ENCODE data around the gene M1AP.

Gene M1AP

DNA sequence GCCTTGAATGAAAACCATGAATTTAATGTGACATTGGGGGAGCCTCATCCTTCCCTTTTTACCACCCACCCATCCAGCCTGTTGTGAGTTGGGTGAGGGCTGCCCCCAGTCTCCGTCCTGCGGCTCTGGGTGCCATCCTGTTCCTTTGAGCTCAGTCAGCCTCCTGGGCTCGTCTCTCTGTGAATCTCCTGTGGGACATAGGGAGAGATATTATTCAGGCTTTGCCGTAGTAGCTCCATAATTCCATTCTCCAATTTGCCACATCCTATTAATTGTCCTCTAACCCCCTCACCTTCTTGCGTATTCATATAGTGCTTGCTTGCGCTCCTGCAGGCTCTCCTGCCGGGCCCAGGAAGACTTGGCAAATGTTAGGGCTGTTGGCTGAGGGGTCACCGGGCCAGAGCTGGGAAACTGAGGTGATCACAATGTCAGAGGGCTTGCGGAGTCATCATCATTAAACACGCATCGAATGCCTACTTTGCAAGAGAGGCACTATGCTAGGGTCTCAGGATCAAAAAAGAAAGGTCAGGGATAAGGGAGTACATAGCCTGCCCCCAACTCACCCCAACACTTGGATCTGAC, 121.4 kb downstream of the M1AP start:
- TF ChIP-seq JUND (IDR thresholded peaks at IDR 0.05; ENCODE audit: low read depth), result no peak
- in situ Hi-C loops (cut with HindIII; ENCODE audit: low pct_unique_long_range_greater_than_20kb, low sequenced_read_pairs), result no loop called here
- DNase-seq (ENCODE audit: low read depth in 1 of 2, low spot score in 1 of 2), result no peak

DNA sequence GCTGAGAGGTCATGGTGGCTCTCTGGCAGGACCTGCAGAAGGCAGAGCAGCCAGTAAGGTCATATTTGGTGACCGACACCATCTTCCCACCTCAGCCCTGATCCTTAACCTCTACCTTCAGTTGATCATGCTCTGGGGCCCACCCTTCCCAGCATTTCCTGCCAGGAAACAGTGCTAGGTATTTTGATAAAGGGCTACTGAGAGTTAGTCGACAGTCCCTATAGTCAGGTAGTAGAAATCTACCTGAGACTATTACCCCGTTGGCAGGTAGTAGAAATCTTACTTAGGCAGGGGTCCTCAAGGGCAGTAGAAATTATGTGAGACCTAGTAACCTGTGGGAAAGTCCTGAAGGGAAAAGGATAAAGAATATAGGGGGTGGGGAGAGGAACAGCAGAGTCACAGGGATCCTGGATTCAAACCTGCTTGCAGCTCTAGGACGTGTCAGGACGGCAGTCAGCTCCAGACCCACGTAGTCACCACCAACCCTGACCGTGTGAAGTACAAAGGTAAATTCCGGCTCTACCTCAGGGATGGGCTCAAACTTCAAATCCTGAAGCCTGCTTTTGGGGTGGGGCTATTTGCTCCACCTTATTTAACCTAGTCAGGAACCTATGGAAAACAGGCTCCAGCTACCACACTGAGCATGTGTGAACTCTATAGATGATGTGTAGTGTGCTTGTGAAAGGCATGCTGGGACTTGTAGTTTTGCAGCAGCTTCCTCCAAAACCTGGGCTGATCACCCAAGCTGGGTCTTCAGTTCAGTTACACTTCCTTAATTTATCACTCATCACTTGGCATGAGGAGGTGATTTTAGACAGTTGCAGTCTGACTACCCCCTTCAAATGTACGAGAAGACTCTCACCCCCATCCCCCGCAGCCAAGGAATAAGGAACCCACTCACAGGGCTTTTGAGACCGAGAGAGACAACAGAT, 122.1 kb downstream of the M1AP start, which contains the start of gene DQX1:
Gene DQX1, minus strand, starts transcription at position 515 of the 932 bp plus-strand sequence. Its CDS starts 502 bp downstream, at position 13.
- in situ Hi-C loops (cut with HindIII; ENCODE audit: low pct_unique_long_range_greater_than_20kb, low sequenced_read_pairs), result no loop called here
- peak; percentile 70 to 86 for DNase-seq (ENCODE audit: low read depth in 1 of 2, low spot score in 1 of 2)

DNA sequence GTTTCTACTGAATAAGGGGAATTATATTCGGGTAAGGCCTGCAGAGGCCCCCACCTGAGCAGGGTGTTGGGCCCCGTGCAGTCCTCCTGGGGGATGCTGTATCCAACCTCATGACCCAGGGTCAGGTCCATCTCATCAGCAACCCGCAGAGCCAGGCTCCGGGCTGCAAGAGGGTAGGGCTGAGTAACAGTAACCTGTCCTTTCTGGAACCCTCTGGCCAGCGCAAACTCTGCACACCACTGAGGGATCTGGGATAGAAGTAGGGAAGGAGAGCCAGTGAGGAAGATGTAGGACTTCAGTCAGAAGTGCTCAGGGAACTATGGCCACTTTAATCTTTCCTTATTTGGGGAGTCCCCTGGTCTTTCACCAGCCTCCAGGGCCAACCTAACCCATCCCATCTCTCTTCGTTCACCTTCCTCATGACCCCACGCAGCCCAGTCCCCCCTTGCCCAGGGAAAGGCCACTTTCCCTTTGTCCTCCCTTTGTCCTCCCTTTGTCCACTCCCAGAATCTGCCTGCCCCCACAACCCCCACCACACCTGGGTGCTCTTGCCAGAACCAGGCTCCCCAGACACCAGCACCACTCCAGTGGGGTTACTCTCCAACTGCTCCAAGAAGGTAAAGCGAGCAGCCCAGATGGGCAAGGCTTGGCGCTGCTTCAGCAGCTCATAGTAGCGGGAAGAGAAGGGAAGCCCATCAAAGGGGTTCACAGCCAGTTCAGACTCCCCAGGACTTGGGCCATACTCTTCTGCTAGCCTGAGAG, 123.0 kb downstream of the M1AP start:
- in situ Hi-C loops (cut with HindIII; ENCODE audit: low pct_unique_long_range_greater_than_20kb, low sequenced_read_pairs), result no loop called here
- no peak for DNase-seq (ENCODE audit: low read depth in 1 of 2, low spot score in 1 of 2)

More for the DNA sequence above, 122.1 kb downstream of the M1AP start, which contains the start of gene DQX1:
- no peak for TF ChIP-seq JUND (IDR thresholded peaks at IDR 0.05; ENCODE audit: low read depth)

DNA sequence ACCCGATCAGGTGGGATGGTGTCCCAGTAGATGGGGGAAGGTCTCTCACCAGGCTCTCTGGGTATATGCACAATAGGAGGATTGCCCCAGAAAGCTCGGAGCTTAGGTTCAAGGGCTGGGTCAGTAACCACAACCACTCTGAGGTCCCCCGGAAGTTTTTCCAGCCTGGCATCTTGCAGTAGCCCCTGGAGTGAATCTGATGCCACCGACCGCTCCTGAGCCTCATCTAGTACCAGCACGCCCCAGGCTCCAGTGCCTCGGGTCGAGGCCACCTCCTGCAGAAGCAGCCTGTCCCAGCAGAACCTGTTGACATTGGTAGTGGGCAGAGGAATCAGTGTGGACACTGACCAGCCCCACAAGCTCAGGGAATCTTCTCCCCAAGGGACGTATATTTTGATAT, 124.1 kb downstream of the M1AP start:
- DNase-seq (ENCODE audit: low read depth in 1 of 2, low spot score in 1 of 2), result no peak
- TF ChIP-seq JUND (IDR thresholded peaks at IDR 0.05; ENCODE audit: low read depth), result no peak
- in situ Hi-C loops (cut with HindIII; ENCODE audit: low pct_unique_long_range_greater_than_20kb, low sequenced_read_pairs), result no loop called here

More for the DNA sequence above, 123.0 kb downstream of the M1AP start:
- no peak for TF ChIP-seq JUND (IDR thresholded peaks at IDR 0.05; ENCODE audit: low read depth)

DNA sequence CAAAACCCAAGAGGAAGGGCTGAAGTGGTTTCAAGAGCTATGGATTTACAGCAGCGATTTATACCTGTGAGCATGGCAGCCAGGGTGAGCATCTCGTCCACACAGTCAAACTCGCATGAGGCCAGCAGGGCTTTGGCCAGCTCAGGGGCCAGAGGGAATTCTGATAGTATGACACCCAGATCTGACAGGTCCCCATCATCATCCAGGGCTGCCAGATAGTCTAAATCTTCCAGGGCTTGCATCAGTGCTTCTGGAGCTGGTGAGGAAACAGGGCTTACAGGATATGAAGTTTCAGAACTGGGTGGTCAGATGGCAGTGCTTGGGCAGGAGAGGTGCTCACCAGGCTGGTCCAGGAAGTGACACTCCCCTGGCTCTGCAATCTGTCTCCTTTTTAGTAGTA, 125.6 kb downstream of the M1AP start:
- no peak for TF ChIP-seq JUND (IDR thresholded peaks at IDR 0.05; ENCODE audit: low read depth)
- DNase-seq (ENCODE audit: low read depth in 1 of 2, low spot score in 1 of 2), result no peak
- in situ Hi-C loops (cut with HindIII; ENCODE audit: low pct_unique_long_range_greater_than_20kb, low sequenced_read_pairs), result no loop called here

DNA sequence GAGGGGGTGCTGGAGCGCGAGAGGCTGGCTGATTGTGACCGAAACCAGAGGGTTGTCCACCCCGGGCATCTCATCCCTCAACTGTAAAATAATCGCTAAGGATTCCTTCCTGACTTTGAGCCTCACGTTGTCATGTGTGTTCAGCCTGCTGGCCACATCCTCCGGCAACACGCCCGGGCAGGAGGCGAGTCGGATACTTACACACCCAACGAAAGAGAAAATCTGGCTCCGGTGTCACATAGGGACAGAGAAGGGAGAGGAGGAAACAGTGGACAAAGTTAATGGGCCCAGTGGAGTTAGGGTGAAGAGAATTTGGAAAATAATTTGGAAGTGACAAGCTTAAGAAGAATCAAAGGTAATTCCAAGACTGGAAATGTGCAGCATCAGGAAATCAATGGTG, 131.5 kb downstream of the M1AP start:
- no peak for DNase-seq (ENCODE audit: low read depth in 1 of 2, low spot score in 1 of 2)
- in situ Hi-C loops (cut with HindIII; ENCODE audit: low pct_unique_long_range_greater_than_20kb, low sequenced_read_pairs), result no loop called here
- TF ChIP-seq JUND (IDR thresholded peaks at IDR 0.05; ENCODE audit: low read depth), result no peak

DNA sequence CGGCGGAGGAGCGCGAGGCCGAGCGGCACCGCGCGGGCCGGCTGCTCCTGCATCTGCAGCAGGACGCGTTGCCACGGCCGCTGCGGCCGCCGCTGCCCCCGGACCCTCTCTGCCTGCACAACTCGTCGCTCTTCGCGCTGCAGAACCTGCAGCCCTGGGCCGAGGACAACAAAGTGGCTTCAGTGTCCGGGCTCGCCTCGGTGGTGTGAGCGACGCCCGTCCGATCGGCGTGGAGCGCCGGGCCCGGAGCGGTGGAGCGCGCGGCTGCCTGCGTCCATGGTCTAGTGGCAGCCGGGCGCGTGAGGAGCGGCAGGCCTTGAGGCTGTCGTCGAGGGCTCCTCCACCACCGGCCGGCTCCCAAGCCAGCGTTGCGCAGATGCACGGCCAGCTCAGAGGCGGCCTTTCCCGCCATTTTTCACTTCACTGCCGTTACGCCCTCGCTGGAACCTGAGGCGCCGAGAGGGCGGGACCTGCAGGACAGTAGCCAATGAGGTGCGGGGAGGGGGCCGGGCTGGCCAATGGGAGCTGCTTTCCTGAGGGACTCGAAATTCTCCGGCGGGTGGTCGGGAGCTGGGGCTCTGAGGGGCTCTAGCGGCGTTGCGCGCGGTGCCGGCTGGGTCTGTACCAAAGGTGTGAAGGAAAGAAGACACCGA, 132.0 kb downstream of the M1AP start:
- TF ChIP-seq JUND (IDR thresholded peaks at IDR 0.05; ENCODE audit: low read depth), result no peak
- DNase-seq (ENCODE audit: low read depth in 1 of 2, low spot score in 1 of 2), result no peak
- in situ Hi-C loops (cut with HindIII; ENCODE audit: low pct_unique_long_range_greater_than_20kb, low sequenced_read_pairs), result no loop called here

DNA sequence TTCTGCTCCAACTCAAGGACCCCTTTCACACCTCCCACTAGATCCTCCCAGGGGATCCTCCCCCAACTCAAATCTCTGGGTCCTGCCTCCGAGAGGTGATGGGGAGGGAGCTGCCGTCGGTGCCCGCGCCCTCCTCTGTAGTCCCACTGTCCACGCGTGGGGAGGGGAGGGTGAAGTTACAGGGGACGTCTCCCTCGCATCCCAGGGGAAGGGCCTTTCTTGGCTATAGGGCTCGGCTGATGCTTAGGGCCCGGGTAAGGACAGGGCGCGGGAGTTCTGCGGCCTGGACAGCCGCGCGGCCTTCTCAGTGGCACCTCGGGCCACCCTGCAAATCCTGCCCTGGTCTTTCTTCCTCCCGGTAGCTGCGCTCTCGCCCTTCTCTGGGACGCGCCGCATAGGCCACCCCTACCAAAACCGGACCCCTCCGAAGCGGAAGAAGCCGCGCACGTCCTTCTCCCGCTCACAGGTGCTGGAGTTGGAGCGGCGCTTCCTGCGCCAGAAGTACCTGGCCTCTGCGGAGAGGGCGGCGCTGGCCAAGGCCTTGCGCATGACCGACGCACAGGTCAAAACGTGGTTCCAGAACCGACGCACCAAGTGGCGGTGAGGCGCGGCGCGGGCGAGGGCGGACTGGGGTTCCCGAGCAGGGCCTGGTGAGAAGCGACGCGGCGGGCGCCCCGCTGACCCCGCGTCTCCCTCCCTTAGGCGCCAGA, 132.7 kb downstream of the M1AP start:
- DNase-seq (ENCODE audit: low read depth in 1 of 2, low spot score in 1 of 2), result no peak
- in situ Hi-C loops (cut with HindIII; ENCODE audit: low pct_unique_long_range_greater_than_20kb, low sequenced_read_pairs), result no loop called here
- TF ChIP-seq JUND (IDR thresholded peaks at IDR 0.05; ENCODE audit: low read depth), result no peak

DNA sequence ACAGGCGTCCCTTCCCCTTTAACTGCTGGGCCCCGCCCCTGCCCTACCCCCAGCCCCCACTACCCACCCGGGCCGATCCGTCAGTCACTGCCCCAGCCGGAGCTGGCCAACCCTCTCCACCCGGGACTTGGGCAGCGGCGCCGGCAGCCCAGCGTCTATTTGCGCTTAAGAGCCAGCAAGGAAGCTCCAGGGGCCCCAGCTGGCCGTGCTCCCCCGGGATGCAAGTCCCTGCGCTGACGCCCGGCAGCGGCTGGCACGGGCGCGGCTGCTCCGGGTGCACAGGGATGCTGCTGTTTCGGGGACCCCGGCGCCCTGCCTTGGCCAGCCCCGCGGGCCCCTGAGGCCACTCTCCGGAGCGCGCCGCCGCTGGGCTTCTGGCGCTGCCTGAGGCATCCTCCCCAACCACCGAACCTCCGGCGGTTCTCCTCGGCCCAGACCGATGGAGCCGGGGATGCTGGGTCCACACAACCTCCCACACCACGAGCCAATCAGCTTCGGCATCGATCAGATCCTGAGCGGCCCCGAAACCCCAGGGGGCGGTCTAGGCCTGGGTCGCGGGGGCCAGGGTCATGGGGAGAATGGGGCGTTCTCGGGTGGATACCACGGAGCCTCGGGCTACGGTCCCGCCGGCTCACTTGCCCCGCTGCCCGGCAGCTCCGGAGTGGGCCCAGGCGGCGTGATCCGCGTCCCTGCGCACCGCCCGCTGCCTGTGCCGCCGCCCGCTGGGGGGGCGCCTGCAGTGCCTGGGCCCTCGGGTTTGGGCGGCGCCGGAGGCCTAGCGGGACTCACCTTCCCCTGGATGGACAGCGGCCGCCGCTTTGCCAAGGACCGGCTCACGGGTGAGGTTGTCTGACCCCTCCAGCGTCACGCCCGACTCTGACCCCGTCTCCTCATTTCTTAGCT, 133.5 kb downstream of the M1AP start, which contains the start of gene TLX2:
Gene TLX2, plus strand, starts transcription at position 83 of the 903 bp plus-strand sequence. Its CDS starts 357 bp downstream, at position 440.
- no peak for DNase-seq (ENCODE audit: low read depth in 1 of 2, low spot score in 1 of 2)
- TF ChIP-seq JUND (IDR thresholded peaks at IDR 0.05; ENCODE audit: low read depth), result no peak
- in situ Hi-C loops (cut with HindIII; ENCODE audit: low pct_unique_long_range_greater_than_20kb, low sequenced_read_pairs), result no loop called here

DNA sequence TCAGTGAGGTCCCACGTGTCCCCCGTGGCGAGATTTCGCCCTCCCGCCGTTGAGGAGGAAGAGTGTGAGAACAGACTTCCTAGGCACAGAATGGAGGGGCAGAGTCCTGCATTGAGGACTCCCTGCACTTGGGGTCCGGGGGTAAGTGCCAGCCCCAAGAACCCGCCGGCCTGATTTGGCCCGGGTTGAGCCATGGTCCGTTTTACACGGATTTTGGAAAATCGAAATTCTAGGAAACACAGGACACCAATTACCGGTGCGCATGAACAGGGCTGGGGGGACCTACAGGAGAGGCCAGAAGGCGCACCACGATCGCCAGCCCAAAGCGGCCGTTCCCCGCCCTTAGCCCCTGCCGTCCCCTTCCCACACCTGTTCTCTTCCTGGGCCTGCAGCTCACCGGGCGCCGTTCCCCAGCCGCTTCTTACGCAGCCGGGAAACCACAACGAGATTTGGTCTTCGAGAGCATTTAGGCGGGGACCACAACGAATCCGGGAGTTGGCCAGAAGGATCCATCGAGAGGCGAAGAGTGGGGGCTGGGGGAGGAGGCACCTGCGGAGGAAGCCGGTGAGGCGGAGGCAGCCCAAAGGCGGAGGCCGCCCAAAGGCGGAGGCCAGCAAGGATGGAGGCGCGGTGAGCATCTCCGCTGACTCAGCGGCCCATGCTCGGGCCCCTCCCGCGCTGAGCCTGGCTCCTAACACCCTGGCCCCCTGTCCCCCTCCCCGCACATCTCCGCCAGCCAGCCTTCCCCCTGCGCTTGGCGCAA, 134.3 kb downstream of the M1AP start:
- in situ Hi-C loops (cut with HindIII; ENCODE audit: low pct_unique_long_range_greater_than_20kb, low sequenced_read_pairs), result no loop called here
- DNase-seq (ENCODE audit: low read depth in 1 of 2, low spot score in 1 of 2), result no peak
- TF ChIP-seq JUND (IDR thresholded peaks at IDR 0.05; ENCODE audit: low read depth), result no peak

All from T47D (cell line).